Testis (tissue), 2 donors: ENCODE results near the gene SDHC.

Experiments
- CTCF ChIP-seq, 3 experiments: fragments of 450-650 bp in 2 of 3; fragments of 200-600 bp in 1 of 3; sonication (generic) in 1 of 3; IDR thresholded peaks; one replicate each; pipeline ENCODE4 v1.5.1; 2016 to 2019; ENCODE audit warnings: antibody characterized with exemption in 3 of 3, mild to moderate bottlenecking in 2 of 3, moderate library complexity in 1 of 3
- POLR2A ChIP-seq: fragments of 450-650 bp; IDR thresholded peaks from one replicate; pipeline ENCODE4 v1.6.1; 2017; ENCODE audit warnings: antibody characterized with exemption, mild to moderate bottlenecking, moderate library complexity

DNA sequence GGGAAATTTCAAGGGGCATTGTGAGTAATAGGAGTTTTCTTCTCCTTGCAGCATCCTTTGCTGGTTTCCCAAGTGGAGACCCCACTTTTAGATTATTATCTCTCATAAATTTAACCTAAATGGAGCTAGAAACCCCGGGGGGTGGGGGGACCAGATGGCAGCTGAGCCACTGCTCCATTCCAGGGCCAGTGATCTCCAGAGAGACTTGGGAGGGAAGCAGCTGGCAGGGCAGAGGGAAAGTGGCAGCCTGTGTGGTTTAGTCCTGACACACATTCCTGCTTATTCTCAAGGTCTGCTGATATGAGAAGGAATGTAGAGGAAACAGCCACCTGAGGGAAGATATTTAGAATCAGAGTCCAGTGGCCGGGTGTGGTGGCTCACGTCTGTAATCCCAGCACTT lies 39.3 kb upstream of the SDHC start:
- no peak for TF ChIP-seq CTCF (IDR thresholded peaks at IDR 0.05)
- TF ChIP-seq POLR2A = no peak
